Measurements from ENCODE around the gene TREH.
"Not testable (repeated sequence)": the region's sequence is repeated elsewhere in the genome, so short reads cannot be mapped to it uniquely, and the experiment has no call there.

The TREH gene

GRCh38 chr11:118696673-118697226 is 17.3 kb upstream of the TREH start:
- DNase-seq: no peak

GRCh38 chr11:118694771-118695170 is 15.3 kb upstream of the TREH start:
- no peak for DNase-seq

- DNase-seq: no peak
Measured at GRCh38 chr11:118694185-118694584, 14.7 kb upstream of the TREH start.

- no peak for DNase-seq
Measured at GRCh38 chr11:118691926-118692830, 12.7 kb upstream of the TREH start.

- DNase-seq: peak in 1 of 2 donors; percentile 47
Measured at GRCh38 chr11:118690553-118691304, 11.3 kb upstream of the TREH start.

GRCh38 chr11:118689852-118690552 is 10.6 kb upstream of the TREH start:
- DNase-seq: peak; percentile 92 to 99

- DNase-seq: no peak
Measured at GRCh38 chr11:118689503-118689851, 10.0 kb upstream of the TREH start.

GRCh38 chr11:118688851-118689502 is 9.5 kb upstream of the TREH start:
- no peak for DNase-seq

- DNase-seq: peak in 1 of 2 donors; percentile 32
Measured at GRCh38 chr11:118688339-118688738, 8.9 kb upstream of the TREH start.

GRCh38 chr11:118687906-118688305 is 8.5 kb upstream of the TREH start:
- no peak for DNase-seq

GRCh38 chr11:118684187-118684586 is 4.7 kb upstream of the TREH start:
- no peak for DNase-seq

- not testable (repeated sequence) for DNase-seq
Measured at GRCh38 chr11:118682939-118683338, 3.5 kb upstream of the TREH start.

GRCh38 chr11:118682372-118682771 is 2.9 kb upstream of the TREH start:
- no peak for DNase-seq

GRCh38 chr11:118678908-118679307 is 542 bp downstream of the TREH start:
- not testable (repeated sequence) for DNase-seq

- DNase-seq: no peak
Measured at GRCh38 chr11:118677977-118678376, 1.5 kb downstream of the TREH start.

- DNase-seq: no peak
Measured at GRCh38 chr11:118674082-118674435, 5.4 kb downstream of the TREH start.

- DNase-seq: no peak
Measured at GRCh38 chr11:118673361-118674081, 5.9 kb downstream of the TREH start.

- DNase-seq: no peak
Measured at GRCh38 chr11:118672846-118673245, 6.6 kb downstream of the TREH start.

GRCh38 chr11:118671254-118671653 is 8.2 kb downstream of the TREH start:
- no peak for DNase-seq

- DNase-seq: no peak
Measured at GRCh38 chr11:118670063-118670462, 9.4 kb downstream of the TREH start.

GRCh38 chr11:118666371-118666770 is 13.1 kb downstream of the TREH start:
- DNase-seq: no peak

- no peak for DNase-seq
Measured at GRCh38 chr11:118663902-118664301, 15.5 kb downstream of the TREH start.
